Retinal pigment epithelial cell (primary cell): Measurements from ENCODE around the gene GM2A.
"Not testable (repeated sequence)": the region's sequence is repeated elsewhere in the genome, so short reads cannot be mapped to it uniquely, and the experiment has no call there.

Source experiments
- DNase-seq: peaks from one replicate; pipeline ENCODE4 v3.0.0-alpha.2; 2010; ENCODE audit warnings: low read depth
- H3K4me3 ChIP-seq: 2 replicates; pipeline ENCODE4 v1.5.1; 2011; ENCODE audit warnings: mild to moderate bottlenecking, low read length, control low read depth, moderate library complexity
- TF ChIP-seq, protein P1 (sequence below): conservative IDR thresholded peaks from 2 replicates; pipeline ENCODE4 v1.5.1; 2011; ENCODE audit warnings: low read depth, low read length, control low read depth, inconsistent platforms

The GM2A gene

DNA sequence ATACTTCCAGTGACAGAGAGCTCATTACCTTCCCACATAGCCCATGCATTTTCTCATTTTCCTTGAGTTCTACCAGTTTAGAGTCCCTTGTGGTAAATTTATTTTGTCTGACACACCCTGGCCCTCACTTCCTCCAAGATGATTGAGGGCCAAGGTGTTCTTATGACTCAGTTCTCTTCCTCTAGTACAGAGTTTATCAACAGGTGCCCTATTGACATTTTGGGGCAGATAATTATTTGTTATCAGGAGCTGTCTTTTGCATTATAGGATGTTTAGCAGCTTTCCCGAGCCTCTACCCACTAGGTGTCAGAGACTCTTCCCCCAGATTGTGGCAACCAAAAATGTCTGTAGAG is 43.5 kb downstream of the GM2A start:
- DNase-seq = no peak
- H3K4me3 ChIP-seq = no peak overlapping the region

DNA sequence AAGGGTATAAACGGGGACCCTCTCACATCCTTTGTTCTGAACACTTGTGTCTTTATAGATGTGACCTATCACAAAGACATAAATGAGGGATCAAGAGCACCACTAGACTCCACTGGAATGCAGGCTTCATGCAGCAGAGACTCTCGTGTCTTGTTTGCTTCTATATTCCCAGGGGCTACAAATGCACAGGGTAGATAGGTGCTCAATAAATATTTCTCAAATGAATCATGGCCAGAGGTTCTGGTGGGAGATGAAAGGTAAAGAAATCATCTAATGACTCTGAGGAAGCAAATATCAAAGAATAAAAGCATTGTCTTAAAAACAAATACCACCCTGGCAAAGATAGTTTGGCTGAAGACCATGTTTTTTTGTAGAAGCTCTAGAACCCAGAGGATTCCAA is 44.0 kb downstream of the GM2A start:
- TF ChIP-seq, protein P1, sequence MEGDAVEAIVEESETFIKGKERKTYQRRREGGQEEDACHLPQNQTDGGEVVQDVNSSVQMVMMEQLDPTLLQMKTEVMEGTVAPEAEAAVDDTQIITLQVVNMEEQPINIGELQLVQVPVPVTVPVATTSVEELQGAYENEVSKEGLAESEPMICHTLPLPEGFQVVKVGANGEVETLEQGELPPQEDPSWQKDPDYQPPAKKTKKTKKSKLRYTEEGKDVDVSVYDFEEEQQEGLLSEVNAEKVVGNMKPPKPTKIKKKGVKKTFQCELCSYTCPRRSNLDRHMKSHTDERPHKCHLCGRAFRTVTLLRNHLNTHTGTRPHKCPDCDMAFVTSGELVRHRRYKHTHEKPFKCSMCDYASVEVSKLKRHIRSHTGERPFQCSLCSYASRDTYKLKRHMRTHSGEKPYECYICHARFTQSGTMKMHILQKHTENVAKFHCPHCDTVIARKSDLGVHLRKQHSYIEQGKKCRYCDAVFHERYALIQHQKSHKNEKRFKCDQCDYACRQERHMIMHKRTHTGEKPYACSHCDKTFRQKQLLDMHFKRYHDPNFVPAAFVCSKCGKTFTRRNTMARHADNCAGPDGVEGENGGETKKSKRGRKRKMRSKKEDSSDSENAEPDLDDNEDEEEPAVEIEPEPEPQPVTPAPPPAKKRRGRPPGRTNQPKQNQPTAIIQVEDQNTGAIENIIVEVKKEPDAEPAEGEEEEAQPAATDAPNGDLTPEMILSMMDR = no peak
- DNase-seq = no peak
- no peak overlapping the region for H3K4me3 ChIP-seq

More for the DNA sequence above, 43.5 kb downstream of the GM2A start:
- TF ChIP-seq, protein P1 = no peak

DNA sequence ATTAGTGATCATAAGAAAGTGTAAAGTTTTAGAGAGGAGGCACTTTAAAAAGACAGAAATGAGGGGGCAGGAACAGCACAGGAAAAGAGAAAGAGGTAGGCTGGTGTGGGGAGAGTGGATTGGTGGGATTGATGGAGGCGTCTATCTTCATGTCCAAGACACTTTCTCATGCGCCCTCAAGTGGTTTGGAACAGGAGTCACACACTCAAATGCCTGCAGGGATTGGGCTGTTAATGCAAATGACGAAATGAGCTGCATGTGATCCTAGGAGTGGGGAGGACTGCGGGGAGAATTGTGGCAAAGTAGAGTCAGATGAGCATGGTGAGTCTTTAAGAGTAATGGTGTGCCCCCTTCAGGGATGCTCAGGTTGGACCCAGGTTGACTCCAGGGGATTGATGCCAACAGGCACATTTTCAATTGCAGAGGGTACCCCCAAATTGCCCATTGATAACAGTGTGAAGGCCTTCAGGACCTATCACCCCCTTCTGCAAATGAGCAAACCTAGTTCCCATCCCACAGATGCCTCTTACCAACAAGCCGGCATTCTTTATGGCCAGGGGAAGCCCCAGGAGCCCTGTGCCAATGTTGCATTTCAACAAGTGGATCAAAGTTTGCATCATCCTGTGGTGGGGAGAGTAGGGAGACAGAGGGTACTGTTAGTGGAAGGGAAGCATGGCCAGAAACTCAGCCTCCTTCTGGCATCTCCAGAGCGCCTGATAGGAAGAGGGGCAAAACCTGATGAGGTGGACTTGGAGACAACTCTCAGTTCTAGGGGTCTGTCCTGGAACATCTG is 45.3 kb downstream of the GM2A start:
- H3K4me3 ChIP-seq = no peak overlapping the region
- TF ChIP-seq, protein P1 = peak; percentile 48
- peak; percentile 4 for DNase-seq

DNA sequence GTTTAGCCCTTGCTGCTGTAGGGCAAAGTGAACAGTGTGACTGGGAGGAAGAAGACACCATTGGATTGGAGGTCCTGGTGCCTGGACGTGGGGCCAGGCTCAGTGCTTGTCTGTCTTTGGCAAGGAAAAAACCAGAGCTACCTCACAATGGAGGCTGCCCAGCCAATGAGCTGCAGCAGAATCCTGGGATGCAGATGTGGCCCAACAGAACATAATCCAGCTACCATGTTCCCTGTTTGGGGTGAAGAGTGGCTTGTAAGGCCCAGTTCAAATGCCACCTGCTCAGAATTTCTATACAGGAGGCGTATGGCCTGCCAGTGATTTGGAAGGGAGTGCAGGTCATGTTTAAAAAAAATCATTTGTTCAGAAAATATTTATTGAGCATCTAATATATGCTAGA is 50.7 kb downstream of the GM2A start, which contains the start of gene SLC36A3:
TSS of gene SLC36A3 (minus strand) at position 101 of the 400 bp plus-strand sequence. CDS start 412 bp downstream, outside the sequence.
- TF ChIP-seq, protein P1 = no peak
- H3K4me3 ChIP-seq = no peak within 1 kb of the TSS
- DNase-seq = no peak

DNA sequence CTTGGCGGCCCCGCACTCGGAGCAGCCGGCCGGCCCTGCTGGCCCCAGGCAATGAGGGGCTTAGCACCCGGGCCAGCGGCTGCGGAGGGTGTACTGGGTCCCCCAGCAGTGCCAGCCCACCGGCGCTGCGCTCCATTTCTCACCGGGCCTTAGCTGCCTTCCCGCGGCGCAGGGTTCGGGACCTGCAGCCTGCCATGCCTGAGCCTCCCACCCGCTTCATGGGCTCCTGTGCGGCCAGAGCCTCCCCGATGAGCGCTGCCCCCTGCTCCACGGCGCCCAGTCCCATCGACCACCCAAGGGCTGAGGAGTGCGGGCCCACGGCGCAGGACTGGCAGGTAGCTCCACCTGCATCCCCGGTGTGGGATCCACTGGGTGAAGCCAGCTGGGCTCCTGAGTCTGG is 56.3 kb downstream of the GM2A start:
- not testable (repeated sequence) for DNase-seq, H3K4me3 ChIP-seq

DNA sequence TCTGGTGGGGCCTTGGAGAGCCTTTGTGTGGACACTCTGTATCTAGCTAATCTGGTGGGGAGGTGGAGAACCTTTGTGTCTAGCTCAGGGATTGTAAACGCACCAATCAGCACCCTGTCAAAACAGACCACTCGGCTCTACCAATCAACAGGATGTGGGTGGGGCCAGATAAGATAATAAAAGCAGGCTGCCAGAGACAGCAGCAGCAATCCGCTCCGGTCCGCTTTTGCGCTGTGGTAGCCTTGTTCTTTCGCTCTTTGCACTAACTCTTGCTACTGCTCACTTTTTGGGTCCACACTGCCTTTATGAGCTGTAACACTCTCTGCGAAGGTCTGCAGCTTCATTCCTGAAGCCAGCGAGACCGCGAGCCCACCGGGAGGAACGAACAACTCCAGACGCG is 56.8 kb downstream of the GM2A start:
- not testable (repeated sequence) for H3K4me3 ChIP-seq, DNase-seq

DNA sequence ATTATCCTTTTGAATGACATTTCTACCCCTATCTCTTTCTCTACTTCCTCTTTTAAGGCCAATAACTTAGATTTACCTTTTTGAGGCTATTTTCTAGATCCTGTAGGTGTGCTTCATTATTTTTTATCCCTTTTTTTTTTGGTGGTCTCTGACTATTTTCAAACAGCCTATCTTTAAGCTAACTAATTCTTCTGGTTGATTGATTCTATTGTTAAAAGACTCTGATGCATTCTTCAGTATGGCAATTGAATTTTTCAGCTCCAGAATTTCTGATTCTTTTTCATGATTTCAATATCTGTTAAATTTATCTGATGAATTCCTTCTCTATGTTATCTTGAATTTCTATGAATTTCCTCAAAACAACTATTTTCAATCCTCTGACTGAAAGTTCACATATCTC is 57.9 kb downstream of the GM2A start:
- TF ChIP-seq, protein P1 = no peak
- no peak overlapping the region for H3K4me3 ChIP-seq
- DNase-seq = no peak

DNA sequence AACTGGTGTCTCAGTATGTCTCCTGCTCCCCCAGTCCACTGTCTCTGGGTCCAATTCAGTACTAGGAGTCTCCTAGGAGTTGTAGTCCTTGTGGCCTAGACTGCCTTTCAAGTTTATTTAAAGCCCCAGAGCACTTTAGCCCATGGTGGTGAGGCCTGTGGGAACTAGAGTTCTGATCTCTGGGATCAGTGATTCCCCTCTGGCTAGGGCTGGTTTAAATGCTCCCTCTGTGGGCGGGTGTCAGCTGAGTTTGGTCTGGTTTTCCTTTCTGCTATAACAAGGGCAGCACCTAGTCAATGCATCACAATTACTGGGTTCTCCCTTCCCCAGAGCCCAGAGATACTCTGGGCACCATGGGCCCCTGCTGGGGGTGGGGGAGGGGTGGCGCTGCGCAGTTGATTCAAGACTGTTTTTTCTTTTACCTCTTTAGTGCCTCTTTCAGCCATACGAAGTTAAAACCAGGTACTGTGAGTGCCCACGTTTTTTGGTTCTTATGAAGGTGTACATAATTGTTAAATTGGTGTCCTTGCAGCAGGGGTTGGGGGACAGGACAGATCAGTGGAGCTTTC is 59.9 kb downstream of the GM2A start:
- TF ChIP-seq, protein P1 = no peak
- no peak for DNase-seq

More for the DNA sequence above, 59.9 kb downstream of the GM2A start:
- no peak overlapping the region for H3K4me3 ChIP-seq
